Neural progenitor cell (in vitro differentiated cells): ENCODE results near the gene KRTAP10-2. TPM values are rescaled to one million over a fixed set of nuclear protein-coding genes. Genes with fewer than 3 reads are reported as not detected.
"Not testable (repeated sequence)": the region's sequence is repeated elsewhere in the genome, so short reads cannot be mapped to it uniquely, and the experiment has no call there.

Experiments used
- DNase-seq: peaks from one replicate; pipeline ENCODE4 v3.0.0-alpha.2; 2016; ENCODE audit warnings: low spot score
- H2AFZ ChIP-seq: fragments of 200-600 bp; sonication (generic); replicated peaks from 2 replicates; pipeline ENCODE4 v1.6.1; 2016; ENCODE audit warnings: antibody characterized with exemption
- H3F3A ChIP-seq: fragments of 200-600 bp; sonication (generic); 2 replicates; pipeline ENCODE4 v1.6.1; 2016; ENCODE audit warnings: antibody characterized with exemption, low read depth
- H3K27ac ChIP-seq: fragments of 200-600 bp; sonication (generic); 2 replicates; pipeline ENCODE4 v1.5.1; 2016; ENCODE audit warnings: mild to moderate bottlenecking
- H3K27me3 ChIP-seq: fragments of 200-600 bp; sonication (generic); 2 replicates; pipeline ENCODE4 v1.6.1; 2016; ENCODE audit warnings: mild to moderate bottlenecking, moderate library complexity
- H3K36me3 ChIP-seq: fragments of 200-600 bp; sonication (generic); 2 replicates; pipeline ENCODE4 v1.5.1; 2016
- H3K4me1 ChIP-seq: fragments of 200-600 bp; sonication (generic); 2 replicates; pipeline ENCODE4 v1.6.1; 2016; ENCODE audit warnings: mixed run types
- H3K4me2 ChIP-seq: fragments of 200-600 bp; sonication (generic); 2 replicates; pipeline ENCODE4 v1.6.1; 2016
- H3K4me3 ChIP-seq: fragments of 200-600 bp; sonication (generic); 2 replicates; pipeline ENCODE4 v1.5.1; 2016
- H3K79me2 ChIP-seq: fragments of 200-600 bp; sonication (generic); 2 replicates; pipeline ENCODE4 v1.6.1; 2016; ENCODE audit warnings: low read depth
- H3K9ac ChIP-seq: fragments of 200-600 bp; sonication (generic); 2 replicates; pipeline ENCODE4 v1.6.1; 2016
- H3K9me3 ChIP-seq: fragments of 200-600 bp; sonication (generic); 2 replicates; pipeline ENCODE4 v1.5.1; 2016; ENCODE audit warnings: low read depth
- H4K20me1 ChIP-seq: fragments of 200-600 bp; sonication (generic); 2 replicates; pipeline ENCODE4 v1.6.1; 2016; ENCODE audit warnings: low read depth
- H3K27ac Mint-ChIP-seq: 3 replicates; pipeline ENCODE4 v1.8.0; 2021; ENCODE audit warnings: mixed read lengths
- H3K27me3 Mint-ChIP-seq: 2 replicates; pipeline ENCODE4 v1.8.0; 2022; ENCODE audit warnings: low read depth, mild to moderate bottlenecking, inconsistent platforms, moderate library complexity, mixed read lengths; ENCODE audit not compliant: insufficient read depth
- H3K36me3 Mint-ChIP-seq: 3 replicates; pipeline ENCODE4 v1.8.0; 2021; ENCODE audit warnings: mixed read lengths
- H3K4me1 Mint-ChIP-seq: 3 replicates; pipeline ENCODE4 v1.8.0; 2021; ENCODE audit warnings: mixed read lengths
- H3K4me3 Mint-ChIP-seq: 3 replicates; pipeline ENCODE4 v1.8.0; 2021; ENCODE audit warnings: mild to moderate bottlenecking, moderate library complexity, mixed read lengths
- H3K9me3 Mint-ChIP-seq: 3 replicates; pipeline ENCODE4 v1.8.0; 2020; ENCODE audit warnings: mixed read lengths
- EZH2 ChIP-seq: fragments of 200-600 bp; sonication (generic); IDR thresholded peaks from 2 replicates; pipeline ENCODE4 v1.6.1; 2017; ENCODE audit warnings: antibody characterized with exemption, mild to moderate bottlenecking, moderate library complexity
- EZH2phosphoT487 ChIP-seq: fragments of 200-600 bp; sonication (generic); IDR thresholded peaks from 2 replicates; pipeline ENCODE4 v1.6.1; 2017; ENCODE audit warnings: antibody characterized with exemption
- total RNA-seq: library from RNA; depleted of rRNA; stranded (reverse); fragments of >200 nt; gene quantifications from 2 replicates; pipeline ENCODE4 v1.2.3, GENCODE V29; 2015; ENCODE audit warnings: low replicate concordance
- TF ChIP-seq, protein P1 (sequence below): fragments of 200-600 bp; sonication (generic); IDR thresholded peaks from 2 replicates; pipeline ENCODE4 v1.5.1; 2017; ENCODE audit warnings: antibody characterized with exemption, mild to moderate bottlenecking

The KRTAP10-2 gene, protein sequence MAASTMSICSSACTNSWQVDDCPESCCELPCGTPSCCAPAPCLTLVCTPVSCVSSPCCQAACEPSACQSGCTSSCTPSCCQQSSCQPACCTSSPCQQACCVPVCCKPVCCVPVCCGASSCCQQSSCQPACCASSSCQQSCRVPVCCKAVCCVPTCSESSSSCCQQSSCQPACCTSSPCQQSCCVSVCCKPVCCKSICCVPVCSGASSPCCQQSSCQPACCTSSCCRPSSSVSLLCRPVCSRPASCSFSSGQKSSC
- not detected in 2 replicates for total RNA-seq

DNA sequence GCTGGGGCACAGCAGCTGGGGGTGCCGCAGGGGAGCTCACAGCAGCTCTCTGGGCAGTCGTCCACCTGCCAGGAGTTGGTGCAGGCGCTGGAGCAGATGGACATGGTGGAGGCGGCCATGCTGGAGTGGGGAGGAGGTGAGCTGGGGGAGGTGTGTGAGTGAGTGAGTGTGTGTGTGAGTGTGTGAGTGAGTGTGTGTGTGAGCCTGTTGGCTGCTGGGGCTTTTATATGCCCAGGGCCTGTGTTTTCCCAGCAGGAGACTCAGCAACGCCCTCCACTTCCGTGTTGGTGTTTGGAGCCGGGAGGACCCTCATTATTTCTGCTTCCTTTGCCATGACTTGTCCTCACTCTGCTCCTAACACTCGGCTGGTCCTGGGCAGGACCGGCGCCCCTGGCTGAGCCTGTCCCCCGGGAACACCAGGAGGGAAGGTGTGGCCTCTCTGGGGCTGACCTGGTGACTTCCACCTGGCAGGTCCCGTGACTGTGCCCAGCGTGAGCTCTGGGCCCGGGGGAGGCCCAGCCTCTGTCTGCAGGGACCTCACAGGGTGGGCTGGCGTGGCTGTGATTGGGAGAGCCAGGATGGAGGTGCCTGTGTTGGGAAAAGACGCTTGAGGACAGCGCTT lies at the start of gene KRTAP10-2:
Gene KRTAP10-2, minus strand, starts transcription at position 166 of the 622 bp plus-strand sequence. Its CDS starts 47 bp downstream, at position 119.
- H3K4me3 Mint-ChIP-seq = peak within 1 kb of the TSS; percentile 37
- Histone ChIP-seq H3K9ac (no peak within 1 kb of the TSS), H3K4me2 (no peak within 1 kb of the TSS), H3F3A (peaks cover 9% of the 10 kb centered on the region), H3K27ac (no peak within 1 kb of the TSS), H3K27me3 (no peaks in the 10 kb centered on the region), H3K4me3 (no peak within 1 kb of the TSS), H3K4me1 (peaks cover 24% of the 10 kb centered on the region), H4K20me1 (no peaks in the 10 kb centered on the region), H3K36me3 (no peaks in the 10 kb centered on the region), H3K9me3 (peaks cover 4% of the 10 kb centered on the region), H3K79me2 (no peaks in the 10 kb centered on the region), H2AFZ (no peak within 1 kb of the TSS)
- peaks cover 34% of the 10 kb centered on the region for H3K4me1 Mint-ChIP-seq
- TF ChIP-seq, protein P1, sequence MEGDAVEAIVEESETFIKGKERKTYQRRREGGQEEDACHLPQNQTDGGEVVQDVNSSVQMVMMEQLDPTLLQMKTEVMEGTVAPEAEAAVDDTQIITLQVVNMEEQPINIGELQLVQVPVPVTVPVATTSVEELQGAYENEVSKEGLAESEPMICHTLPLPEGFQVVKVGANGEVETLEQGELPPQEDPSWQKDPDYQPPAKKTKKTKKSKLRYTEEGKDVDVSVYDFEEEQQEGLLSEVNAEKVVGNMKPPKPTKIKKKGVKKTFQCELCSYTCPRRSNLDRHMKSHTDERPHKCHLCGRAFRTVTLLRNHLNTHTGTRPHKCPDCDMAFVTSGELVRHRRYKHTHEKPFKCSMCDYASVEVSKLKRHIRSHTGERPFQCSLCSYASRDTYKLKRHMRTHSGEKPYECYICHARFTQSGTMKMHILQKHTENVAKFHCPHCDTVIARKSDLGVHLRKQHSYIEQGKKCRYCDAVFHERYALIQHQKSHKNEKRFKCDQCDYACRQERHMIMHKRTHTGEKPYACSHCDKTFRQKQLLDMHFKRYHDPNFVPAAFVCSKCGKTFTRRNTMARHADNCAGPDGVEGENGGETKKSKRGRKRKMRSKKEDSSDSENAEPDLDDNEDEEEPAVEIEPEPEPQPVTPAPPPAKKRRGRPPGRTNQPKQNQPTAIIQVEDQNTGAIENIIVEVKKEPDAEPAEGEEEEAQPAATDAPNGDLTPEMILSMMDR = no peak
- TF ChIP-seq EZH2phosphoT487 (no peak), EZH2 (no peak)
- peaks cover 4% of the 10 kb centered on the region for H3K27me3 Mint-ChIP-seq
- peaks cover 14% of the 10 kb centered on the region for H3K9me3 Mint-ChIP-seq
- H3K27ac Mint-ChIP-seq = peak within 1 kb of the TSS; percentile 91
- H3K36me3 Mint-ChIP-seq = no peaks in the 10 kb centered on the region
- no peak for DNase-seq

DNA sequence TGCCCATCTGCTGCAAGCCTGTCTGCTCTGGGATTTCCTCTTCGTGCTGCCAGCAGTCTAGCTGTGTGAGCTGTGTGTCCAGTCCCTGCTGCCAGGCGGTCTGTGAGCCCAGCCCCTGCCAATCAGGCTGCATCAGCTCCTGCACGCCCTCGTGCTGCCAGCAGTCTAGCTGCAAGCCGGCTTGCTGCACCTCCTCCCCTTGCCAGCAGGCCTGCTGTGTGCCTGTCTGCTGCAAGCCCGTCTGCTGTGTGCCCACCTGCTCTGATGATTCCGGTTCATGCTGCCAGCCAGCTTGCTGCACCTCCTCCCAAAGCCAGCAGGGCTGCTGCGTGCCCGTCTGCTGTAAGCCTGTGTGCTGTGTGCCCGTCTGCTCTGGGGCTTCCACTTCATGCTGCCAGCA lies 49.8 kb upstream of the KRTAP10-2 start:
- not testable (repeated sequence) for H3K79me2 ChIP-seq, H3K27me3 ChIP-seq, H3K4me3 Mint-ChIP-seq, H3K36me3 Mint-ChIP-seq, H3K9ac ChIP-seq, H3K36me3 ChIP-seq, H4K20me1 ChIP-seq, H3K4me3 ChIP-seq, H3K27me3 Mint-ChIP-seq, H3K9me3 Mint-ChIP-seq, DNase-seq, H3K27ac ChIP-seq, H3K4me2 ChIP-seq, H3K9me3 ChIP-seq, H3K4me1 Mint-ChIP-seq, H2AFZ ChIP-seq, H3K27ac Mint-ChIP-seq
- peaks cover 27% of the 10 kb centered on the region for H3K4me1 ChIP-seq
- H3F3A ChIP-seq = peaks cover 24% of the 10 kb centered on the region

DNA sequence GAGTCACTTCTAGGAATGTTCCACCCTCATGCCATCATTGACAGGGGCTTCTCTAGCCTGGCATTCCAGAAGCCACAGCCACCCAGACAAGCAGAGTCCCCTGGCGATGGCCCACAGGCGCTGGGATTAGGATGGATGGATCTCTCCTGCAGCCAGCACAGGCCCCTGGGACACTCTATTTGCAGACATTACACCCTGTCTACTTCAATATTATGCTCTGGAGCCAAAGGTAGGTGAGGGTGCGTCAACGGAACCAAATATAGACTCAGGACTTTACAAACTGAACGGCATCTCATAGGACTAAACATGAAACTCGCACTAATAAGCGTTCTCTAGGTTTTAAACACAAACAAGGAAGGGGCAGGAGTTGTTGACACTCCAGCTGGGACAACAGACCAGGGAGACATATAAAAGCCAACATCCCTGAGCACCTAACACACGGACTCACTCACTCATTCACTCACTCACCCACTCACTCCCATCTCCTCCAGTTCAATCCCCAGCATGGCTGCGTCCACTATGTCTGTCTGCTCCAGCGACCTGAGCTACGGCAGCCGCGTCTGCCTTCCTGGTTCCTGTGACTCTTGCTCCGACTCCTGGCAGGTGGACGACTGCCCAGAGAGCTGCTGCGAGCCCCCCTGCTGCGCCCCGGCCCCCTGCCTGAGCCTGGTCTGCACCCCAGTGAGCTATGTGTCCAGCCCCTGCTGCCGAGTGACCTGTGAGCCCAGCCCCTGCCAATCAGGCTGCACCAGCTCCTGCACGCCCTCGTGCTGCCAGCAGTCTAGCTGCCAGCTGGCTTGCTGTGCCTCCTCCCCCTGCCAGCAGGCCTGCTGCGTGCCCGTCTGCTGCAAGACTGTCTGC lies 49.0 kb upstream of the KRTAP10-2 start, which contains the start of gene KRTAP10-7:
Gene KRTAP10-7, plus strand, starts transcription at position 480 of the 861 bp plus-strand sequence. Its CDS starts 25 bp downstream, at position 505.
- not testable (repeated sequence) for H3K9me3 ChIP-seq, H3K4me3 ChIP-seq, H3K36me3 Mint-ChIP-seq, DNase-seq, H3K4me1 Mint-ChIP-seq, H3K9me3 Mint-ChIP-seq, H3K4me2 ChIP-seq, H3K36me3 ChIP-seq, H3K27me3 ChIP-seq, H3K79me2 ChIP-seq, H3K27ac Mint-ChIP-seq, H3K9ac ChIP-seq, H3K4me3 Mint-ChIP-seq, H4K20me1 ChIP-seq
- Histone ChIP-seq H3F3A (peaks cover 24% of the 10 kb centered on the region), H2AFZ (peak within 1 kb of the TSS; percentile 9), H3K4me1 (peaks cover 27% of the 10 kb centered on the region), H3K27ac (peak within 1 kb of the TSS; percentile 90)
- peaks cover 10% of the 10 kb centered on the region for H3K27me3 Mint-ChIP-seq

DNA sequence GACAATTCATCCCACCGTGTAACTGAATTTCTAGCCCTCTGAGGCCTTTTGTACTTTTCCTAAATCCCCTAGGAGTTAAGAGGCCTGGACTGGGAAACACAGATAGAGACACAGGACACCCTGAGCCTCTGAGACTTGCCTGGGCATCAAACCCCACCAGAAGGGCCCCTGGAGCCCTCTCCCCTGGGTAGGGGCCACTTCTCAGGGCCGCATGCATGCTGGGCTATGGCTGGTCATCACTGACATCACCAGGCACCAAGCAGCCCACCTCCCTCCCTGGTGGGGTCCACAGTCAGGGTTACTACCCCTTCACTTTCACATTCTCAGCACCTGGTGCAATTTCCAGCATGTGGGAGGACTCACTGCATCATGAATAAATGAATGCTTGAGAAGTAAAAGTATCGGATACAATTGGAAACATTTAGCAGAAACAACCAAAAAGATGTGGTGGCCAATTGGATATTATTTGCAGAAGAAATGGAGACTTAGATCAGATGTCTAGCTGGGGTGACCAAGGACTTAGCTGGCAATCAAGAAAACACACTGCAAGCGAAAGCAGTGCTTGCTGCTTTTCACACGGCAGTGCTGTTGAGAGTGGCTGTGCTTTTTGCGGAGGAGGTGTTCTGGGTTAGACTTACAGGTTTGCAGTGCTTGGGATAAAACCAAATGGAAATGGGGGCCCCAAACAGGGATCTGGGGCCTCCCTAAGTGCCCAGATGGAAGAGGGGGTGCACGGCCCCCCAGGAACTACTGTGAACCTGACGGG lies 48.1 kb upstream of the KRTAP10-2 start:
- no peak overlapping the region for H3K4me3 ChIP-seq
- H3K36me3 ChIP-seq = no peaks in the 10 kb centered on the region
- Mint-ChIP-seq H3K36me3 (no peaks in the 10 kb centered on the region), H3K4me1 (peaks cover 9% of the 10 kb centered on the region), H3K4me3 (no peak overlapping the region), H3K27ac (no peak overlapping the region), H3K27me3 (peaks cover 10% of the 10 kb centered on the region), H3K9me3 (peaks cover 2% of the 10 kb centered on the region)
- H3K9ac ChIP-seq = no peak overlapping the region
- peaks cover 27% of the 10 kb centered on the region for H3K4me1 ChIP-seq
- H3K27ac ChIP-seq = peak overlapping the region; percentile 90
- no peak for DNase-seq
- peaks cover 3% of the 10 kb centered on the region for H3K9me3 ChIP-seq
- no peak overlapping the region for H3K4me2 ChIP-seq
- H3K79me2 ChIP-seq = no peaks in the 10 kb centered on the region
- H4K20me1 ChIP-seq = no peaks in the 10 kb centered on the region
- TF ChIP-seq, protein P1 = no peak
- TF ChIP-seq EZH2phosphoT487 (no peak), EZH2 (no peak)
- H3K27me3 ChIP-seq = no peaks in the 10 kb centered on the region
- H2AFZ ChIP-seq = peak overlapping the region; percentile 9
- peaks cover 24% of the 10 kb centered on the region for H3F3A ChIP-seq
